WERI-Rb-1 (cell line): Measurements from ENCODE around the gene CYP46A1.

ENCODE experiments used
- DNase-seq: peaks from one replicate; pipeline ENCODE4 v3.0.0-alpha.2; 2020
- H3K27ac ChIP-seq: fragments of 250-450 bp; sonication (Bioruptor Pico); 2 replicates; pipeline ENCODE4 v1.5.1; 2020; ENCODE audit warnings: mild to moderate bottlenecking, moderate library complexity
- H3K27me3 ChIP-seq: fragments of 250-450 bp; sonication (Bioruptor Pico); 2 replicates; pipeline ENCODE4 v1.5.1; 2021; ENCODE audit warnings: mild to moderate bottlenecking, low read depth, moderate library complexity; ENCODE audit not compliant: insufficient read depth, severe bottlenecking
- H3K36me3 ChIP-seq: fragments of 250-450 bp; sonication (Bioruptor Pico); 2 replicates; pipeline ENCODE4 v1.5.1; 2020; ENCODE audit warnings: mild to moderate bottlenecking, moderate library complexity
- H3K4me3 ChIP-seq: 2 replicates; pipeline ENCODE4 v1.5.1; 2011; ENCODE audit warnings: low read depth, mild to moderate bottlenecking, control low read depth, low read length
- H3K9me3 ChIP-seq: fragments of 250-450 bp; sonication (Bioruptor Pico); 2 replicates; pipeline ENCODE4 v1.5.1; 2021; ENCODE audit warnings: mild to moderate bottlenecking, moderate library complexity; ENCODE audit not compliant: severe bottlenecking
- CTCF ChIP-seq: IDR thresholded peaks from 2 replicates; pipeline ENCODE4 v1.5.1; 2011; ENCODE audit warnings: low read depth, mild to moderate bottlenecking, control low read depth, inconsistent platforms, low read length

Gene CYP46A1

GRCh38 chr14:99731547-99732435 is 47.7 kb downstream of the CYP46A1 start:
- no peak for TF ChIP-seq CTCF
- Histone ChIP-seq H3K36me3 (no peaks in the 10 kb centered on the region), H3K27ac (no peak overlapping the region)

DNA sequence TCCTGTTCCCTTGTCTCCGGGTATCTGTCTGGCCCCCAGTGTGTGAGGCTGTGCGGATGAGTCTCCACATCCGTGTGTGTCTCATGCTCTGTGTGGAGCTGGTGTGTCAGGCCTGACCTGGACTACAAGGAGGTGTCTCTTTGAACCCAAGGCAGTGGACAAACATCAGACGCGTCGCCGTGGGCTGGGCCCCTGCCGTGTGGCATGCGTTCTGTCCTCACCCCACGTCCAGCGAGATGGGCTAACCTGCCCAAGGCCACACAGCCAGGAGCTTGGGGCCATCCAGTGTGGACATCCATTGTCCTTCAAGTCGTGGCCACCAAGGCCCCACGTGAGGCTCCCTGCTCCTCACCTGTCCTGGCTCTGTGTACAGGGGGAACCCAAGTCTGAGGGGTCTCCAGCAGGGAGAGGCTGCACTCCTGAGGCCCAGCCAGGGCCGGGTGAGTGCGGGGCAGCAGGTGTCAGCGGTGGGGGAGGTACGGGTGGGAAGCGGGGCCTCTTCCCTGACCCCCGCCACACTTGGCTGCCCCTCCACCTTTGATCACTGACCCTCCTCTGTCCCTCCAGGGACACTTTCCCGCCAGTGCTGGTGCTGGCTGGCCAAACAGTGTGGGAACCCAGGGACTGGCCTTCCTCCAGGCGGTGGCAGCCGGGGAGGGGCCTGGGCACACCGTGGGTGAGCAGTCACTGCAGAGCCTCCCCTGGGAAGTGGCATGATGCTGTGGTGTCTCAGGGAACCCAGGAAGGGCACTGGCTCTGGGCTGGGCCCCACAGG is 48.5 kb downstream of the CYP46A1 start:
- no peaks in the 10 kb centered on the region for H3K27me3 ChIP-seq
- no peaks in the 10 kb centered on the region for H3K9me3 ChIP-seq
- no peak overlapping the region for H3K27ac ChIP-seq
- peak; percentile 6 for DNase-seq
- no peak for TF ChIP-seq CTCF
- H3K36me3 ChIP-seq: no peaks in the 10 kb centered on the region
- no peak overlapping the region for H3K4me3 ChIP-seq

More at GRCh38 chr14:99731547-99732435, 47.7 kb downstream of the CYP46A1 start:
- peak; percentile 9 for DNase-seq
- Histone ChIP-seq H3K9me3 (no peaks in the 10 kb centered on the region), H3K27me3 (no peaks in the 10 kb centered on the region), H3K4me3 (no peak overlapping the region)

DNA sequence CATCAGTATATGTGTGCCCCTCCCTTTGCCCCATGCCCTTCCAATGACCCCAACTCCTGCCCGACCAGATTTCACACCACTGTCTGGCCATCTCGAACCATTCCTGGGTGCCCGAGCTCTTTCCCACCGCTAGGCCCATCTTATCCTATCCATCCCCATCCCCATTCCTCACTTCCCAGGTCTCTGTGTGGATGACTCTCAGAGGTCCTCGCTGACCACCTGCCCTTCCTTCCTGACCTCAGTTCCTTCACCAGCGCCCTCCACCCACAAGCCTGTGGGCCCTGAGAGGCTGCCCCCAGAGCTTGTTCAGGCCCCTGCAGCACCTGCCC is 49.1 kb downstream of the CYP46A1 start:
- no peaks in the 10 kb centered on the region for H3K36me3 ChIP-seq
- H3K27me3 ChIP-seq: no peaks in the 10 kb centered on the region
- no peak for DNase-seq
- no peak overlapping the region for H3K27ac ChIP-seq
- no peaks in the 10 kb centered on the region for H3K9me3 ChIP-seq
- H3K4me3 ChIP-seq: no peak overlapping the region
- TF ChIP-seq CTCF: no peak

DNA sequence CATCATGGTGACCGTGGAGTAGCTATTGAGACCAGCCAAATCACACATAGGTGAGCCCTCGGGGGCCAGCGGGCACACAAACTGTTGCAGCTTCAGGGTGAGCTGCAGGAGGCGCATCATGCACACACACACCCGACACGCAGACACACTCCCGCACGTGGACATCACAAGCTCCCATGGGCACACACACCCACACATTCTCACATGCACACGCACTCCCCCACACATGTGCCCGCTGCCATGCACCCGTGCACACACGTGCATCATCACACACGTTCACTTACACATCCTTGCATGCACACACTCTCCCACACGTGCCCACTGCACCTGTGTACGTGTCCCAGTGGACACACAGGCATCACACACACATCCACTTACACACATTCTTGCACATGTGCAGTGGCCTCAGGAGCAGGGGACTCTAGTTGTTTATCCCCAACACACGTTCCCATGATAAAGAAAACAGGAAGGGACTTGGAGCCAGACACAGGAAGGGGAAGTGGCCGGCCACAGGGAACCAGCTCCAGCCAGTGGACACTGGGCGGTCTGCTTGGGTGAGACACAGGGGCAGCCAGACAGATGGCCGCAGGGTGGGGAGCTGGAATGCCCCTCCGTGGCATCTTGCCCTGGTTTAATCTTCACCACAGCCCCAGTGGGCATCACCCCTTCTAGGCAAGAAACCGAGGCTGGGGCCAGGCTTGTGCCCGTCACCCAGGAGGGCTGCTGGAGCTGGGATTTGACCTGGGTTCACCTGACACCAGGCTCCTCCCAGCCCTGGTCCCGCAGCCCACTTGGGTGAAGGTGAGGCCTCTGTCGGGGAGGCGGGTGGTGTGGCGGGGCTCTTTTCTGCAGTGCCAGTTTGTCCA is 49.7 kb downstream of the CYP46A1 start:
- no peaks in the 10 kb centered on the region for H3K9me3 ChIP-seq
- no peak overlapping the region for H3K27ac ChIP-seq
- no peaks in the 10 kb centered on the region for H3K36me3 ChIP-seq
- no peak overlapping the region for H3K4me3 ChIP-seq
- no peak for TF ChIP-seq CTCF
- no peaks in the 10 kb centered on the region for H3K27me3 ChIP-seq
- DNase-seq: peak; percentile 9

DNA sequence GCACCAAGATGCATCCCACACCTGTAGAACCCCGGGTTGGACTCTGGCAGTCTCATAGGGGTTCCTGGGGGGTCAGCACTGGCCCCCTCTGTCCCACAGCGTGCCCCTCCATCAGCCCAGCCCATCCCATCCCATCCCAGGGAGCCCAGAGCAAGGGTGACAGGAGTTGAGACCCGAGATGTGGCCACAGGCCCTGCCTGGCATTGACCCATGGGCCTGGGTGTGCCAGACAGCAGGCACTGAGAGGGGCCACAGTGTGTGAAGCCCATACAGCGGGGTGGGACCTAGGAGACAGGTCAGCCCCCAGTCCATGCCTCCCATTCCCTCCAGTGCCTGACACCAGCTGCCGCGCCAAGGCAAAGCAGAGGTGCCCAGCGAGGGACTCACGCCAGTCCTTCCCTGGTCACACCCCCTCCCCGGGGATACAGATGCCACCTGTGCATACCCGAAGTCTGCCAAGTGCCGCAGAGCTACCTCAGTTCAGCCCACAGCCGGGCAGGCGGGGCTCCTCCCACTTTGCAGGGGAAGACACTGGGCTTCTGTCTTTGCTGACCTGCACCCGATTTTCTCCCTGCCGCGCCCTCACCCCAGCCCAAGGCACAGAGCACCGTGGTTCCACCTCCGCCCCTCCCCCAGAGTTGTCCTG is 50.4 kb downstream of the CYP46A1 start:
- H3K27ac ChIP-seq: no peak overlapping the region
- H3K36me3 ChIP-seq: no peaks in the 10 kb centered on the region
- H3K27me3 ChIP-seq: no peaks in the 10 kb centered on the region
- no peaks in the 10 kb centered on the region for H3K9me3 ChIP-seq
- peak; percentile 8 for DNase-seq
- no peak overlapping the region for H3K4me3 ChIP-seq
- no peak for TF ChIP-seq CTCF
